Mucosa of descending colon (tissue), 3 donors: ENCODE data around the gene TECRL. TPM values are rescaled to one million over a fixed set of nuclear protein-coding genes. Genes with fewer than 3 reads are reported as not detected.

ENCODE experiments used
- ATAC-seq: fragments of 200-7000 bp; cut with Tn5 transposase; one replicate; pipeline ENCODE4 v1.9.1; 2020; ENCODE audit warnings: mild to moderate bottlenecking, moderate library complexity
- DNase-seq, 3 donors: peaks; one replicate each; pipeline ENCODE4 v3.0.0-alpha.2; 2020
- H3K36me3 ChIP-seq: fragments of 200-600 bp; one replicate; pipeline ENCODE4 v1.8.0; 2021; ENCODE audit warnings: low read depth, mild to moderate bottlenecking
- H3K4me1 ChIP-seq: fragments of 200-600 bp; one replicate; pipeline ENCODE4 v1.8.0; 2021; ENCODE audit warnings: low read depth, mild to moderate bottlenecking
- H3K4me3 ChIP-seq: fragments of 200-600 bp; one replicate; pipeline ENCODE4 v1.8.0; 2021; ENCODE audit warnings: mild to moderate bottlenecking
- H3K9me3 ChIP-seq: fragments of 200-600 bp; one replicate; pipeline ENCODE4 v1.8.0; 2021; ENCODE audit warnings: mild to moderate bottlenecking
- intact Hi-C, 2 donors: fragments of 100-400 bp; cut with DNase I in 1 of 2; cut with micrococcal nuclease in 1 of 2; formaldehyde crosslinking; loops; one replicate each; pipeline versions ENCODE4 v1.11.0 to v1.11.1; 2022; cut with DNase I, micrococcal nuclease
- total RNA-seq, 3 donors: library from RNA; stranded (reverse); fragmentation: NEBNext Ultra II Directional in 2 of 3; extraction: Animal tissue kit (Norgen Biotek cat#: 25700) in 2 of 3; gene quantifications; one replicate each; pipeline versions ENCODE4 v1.2.1 to v1.2.4, GENCODE V29; 2021 to 2023
- TF ChIP-seq, protein P1 (sequence below): fragments of 200-600 bp; IDR thresholded peaks from one replicate; pipeline ENCODE4 v1.8.0; 2022; ENCODE audit warnings: antibody characterized with exemption, mild to moderate bottlenecking
- donor health status: DM: no; HTN: no; CAD: no; lungs with moderate emphysema.
- donor health status: DM: no; HTN: no; CAD: no.
- donor health status: DM: no; HTN: yes; CAD: no.

The TECRL gene
- total RNA-seq, 3 donors from 2014 or later = 0.55 TPM; not detected in 2

DNA sequence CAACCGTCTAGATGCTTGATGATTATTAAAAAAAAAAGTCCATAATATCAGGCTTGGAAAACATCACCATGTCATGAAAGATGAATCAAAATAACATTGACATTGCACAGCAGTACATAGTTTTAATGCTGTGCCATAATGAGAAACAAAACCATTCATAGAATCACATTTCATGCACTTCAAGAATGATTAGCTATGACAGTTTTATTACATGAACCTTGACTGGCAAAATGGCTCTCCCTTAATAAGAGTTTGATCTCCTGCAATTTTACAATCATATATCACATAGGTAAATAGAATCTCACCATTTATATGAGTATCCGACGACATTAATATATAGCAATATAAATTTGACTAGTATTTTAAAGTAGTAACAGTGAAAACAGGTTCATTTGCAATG lies 49.8 kb downstream of the TECRL start:
- TF ChIP-seq, protein P1, sequence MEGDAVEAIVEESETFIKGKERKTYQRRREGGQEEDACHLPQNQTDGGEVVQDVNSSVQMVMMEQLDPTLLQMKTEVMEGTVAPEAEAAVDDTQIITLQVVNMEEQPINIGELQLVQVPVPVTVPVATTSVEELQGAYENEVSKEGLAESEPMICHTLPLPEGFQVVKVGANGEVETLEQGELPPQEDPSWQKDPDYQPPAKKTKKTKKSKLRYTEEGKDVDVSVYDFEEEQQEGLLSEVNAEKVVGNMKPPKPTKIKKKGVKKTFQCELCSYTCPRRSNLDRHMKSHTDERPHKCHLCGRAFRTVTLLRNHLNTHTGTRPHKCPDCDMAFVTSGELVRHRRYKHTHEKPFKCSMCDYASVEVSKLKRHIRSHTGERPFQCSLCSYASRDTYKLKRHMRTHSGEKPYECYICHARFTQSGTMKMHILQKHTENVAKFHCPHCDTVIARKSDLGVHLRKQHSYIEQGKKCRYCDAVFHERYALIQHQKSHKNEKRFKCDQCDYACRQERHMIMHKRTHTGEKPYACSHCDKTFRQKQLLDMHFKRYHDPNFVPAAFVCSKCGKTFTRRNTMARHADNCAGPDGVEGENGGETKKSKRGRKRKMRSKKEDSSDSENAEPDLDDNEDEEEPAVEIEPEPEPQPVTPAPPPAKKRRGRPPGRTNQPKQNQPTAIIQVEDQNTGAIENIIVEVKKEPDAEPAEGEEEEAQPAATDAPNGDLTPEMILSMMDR = no peak
- Histone ChIP-seq H3K4me3 (no peak overlapping the region), H3K36me3 (no peaks in the 10 kb centered on the region), H3K9me3 (peaks cover 3% of the 10 kb centered on the region), H3K4me1 (no peaks in the 10 kb centered on the region)
- intact Hi-C loops = no loop called here
- DNase-seq = no peak
- ATAC-seq = no peak

DNA sequence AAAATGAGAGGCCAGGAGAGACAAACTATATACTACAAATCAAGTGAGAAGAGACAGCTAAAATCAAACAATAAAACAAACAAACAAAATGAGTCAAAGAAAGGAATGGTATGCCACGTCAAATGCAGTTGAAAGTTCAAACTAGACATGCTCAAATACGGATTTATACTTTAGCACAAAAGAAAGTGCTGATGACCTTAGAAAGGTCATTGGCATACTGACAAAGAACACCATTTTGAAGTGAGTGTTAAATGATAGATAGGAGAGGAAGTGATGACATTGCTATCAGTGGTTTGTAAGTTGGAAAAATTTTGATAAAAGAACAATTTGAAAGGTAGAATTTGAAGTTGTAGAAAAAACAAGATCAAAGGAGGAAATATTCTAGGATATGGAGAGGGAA lies 55.3 kb downstream of the TECRL start:
- intact Hi-C loops = no loop called here
- ATAC-seq = no peak
- Histone ChIP-seq H3K36me3 (no peaks in the 10 kb centered on the region), H3K4me3 (no peak overlapping the region), H3K9me3 (peaks cover 3% of the 10 kb centered on the region), H3K4me1 (no peaks in the 10 kb centered on the region)
- TF ChIP-seq, protein P1 = no peak
- DNase-seq = no peak

DNA sequence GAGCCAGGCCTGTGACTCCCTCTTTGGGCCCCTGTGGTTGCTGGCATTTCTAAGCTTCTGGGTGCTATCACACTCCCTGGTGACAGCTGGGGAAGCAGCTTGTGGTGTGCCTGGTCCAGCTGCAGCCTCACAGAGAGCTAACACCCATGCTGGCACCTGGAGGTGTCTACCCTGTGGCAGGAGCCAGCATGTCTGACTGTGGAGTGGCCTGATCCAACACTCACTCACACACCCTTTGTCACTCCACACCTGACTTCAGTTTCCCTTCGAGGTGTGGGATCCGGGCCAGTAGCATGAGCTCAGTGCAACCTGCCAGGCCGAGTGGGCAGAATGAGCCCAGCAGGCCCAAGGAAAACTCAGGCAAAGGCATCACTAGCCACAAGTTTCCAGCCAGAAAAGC lies 67.5 kb downstream of the TECRL start:
- Histone ChIP-seq H3K4me3 (no peak overlapping the region), H3K4me1 (no peaks in the 10 kb centered on the region), H3K9me3 (peaks cover 23% of the 10 kb centered on the region), H3K36me3 (no peaks in the 10 kb centered on the region)
- no peak for ATAC-seq
- TF ChIP-seq, protein P1 = no peak
- no peak for DNase-seq
- intact Hi-C loops = no loop called here

DNA sequence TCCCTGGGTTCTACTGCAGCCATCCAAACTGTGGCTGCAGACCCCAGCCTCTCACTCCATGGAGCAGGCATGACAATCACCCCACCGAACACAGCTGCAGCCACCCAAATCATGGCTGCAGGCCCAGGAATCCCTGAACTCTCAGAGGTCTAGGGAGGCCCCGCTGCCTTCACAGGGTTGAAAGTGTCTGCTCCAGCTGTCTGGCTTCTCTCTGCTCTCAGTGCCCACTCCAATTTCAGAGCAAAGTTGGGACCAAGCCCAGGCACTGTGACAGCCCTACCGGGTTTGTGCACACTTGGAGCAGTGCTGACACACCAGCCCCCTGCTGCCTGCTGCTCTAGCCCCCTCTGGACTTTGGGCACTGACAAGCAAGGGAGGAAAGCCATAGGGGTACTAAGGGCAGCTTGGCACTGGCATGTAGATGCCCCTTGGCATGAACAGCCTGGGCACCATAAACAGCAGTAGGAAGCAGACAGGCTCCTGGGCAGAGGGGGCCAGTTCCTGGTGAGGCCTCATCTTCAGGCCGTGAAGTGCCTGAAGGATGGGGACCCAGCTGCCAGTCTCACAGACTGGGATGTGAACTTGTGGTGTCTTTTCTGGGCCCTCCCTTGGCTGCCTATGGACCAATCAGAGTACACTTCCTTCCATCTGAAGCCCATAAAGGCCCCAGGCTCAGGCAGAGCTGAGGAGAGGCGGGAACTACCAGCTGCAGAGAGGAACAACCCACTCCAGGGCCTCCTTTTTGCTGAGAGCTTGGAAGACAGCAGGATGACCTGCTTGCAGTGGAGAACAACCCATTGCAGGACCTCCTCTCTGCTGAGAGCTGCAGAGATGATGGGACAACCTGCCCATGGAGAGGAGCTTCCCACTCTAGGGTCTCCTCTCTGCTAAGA lies 68.8 kb downstream of the TECRL start:
- intact Hi-C loops = no loop called here
- H3K4me3 ChIP-seq = no peak overlapping the region
- TF ChIP-seq, protein P1 = no peak
- DNase-seq (no peak), ATAC-seq (no peak)
- no peaks in the 10 kb centered on the region for H3K4me1 ChIP-seq
- peaks cover 23% of the 10 kb centered on the region for H3K9me3 ChIP-seq
- no peaks in the 10 kb centered on the region for H3K36me3 ChIP-seq

DNA sequence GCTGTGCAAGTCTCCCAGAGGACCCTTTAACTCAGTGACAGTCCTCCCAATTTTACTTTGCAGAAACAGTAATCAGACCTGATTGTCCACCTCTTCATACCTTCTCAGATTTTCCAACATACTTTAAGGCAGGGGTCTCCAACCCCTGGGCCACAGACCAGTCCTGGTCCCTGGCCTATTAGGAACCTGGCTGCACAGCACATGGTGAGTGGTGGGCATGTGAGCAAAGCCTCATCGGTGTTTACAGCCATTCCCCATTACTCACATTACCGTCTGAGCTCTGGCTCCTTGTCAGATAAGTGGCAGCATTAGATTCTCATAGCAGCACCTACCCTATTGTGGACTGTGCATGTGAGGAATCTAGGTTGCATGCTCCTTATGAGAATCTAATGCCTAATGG lies 74.3 kb downstream of the TECRL start:
- Histone ChIP-seq H3K4me3 (no peak overlapping the region), H3K36me3 (no peaks in the 10 kb centered on the region), H3K4me1 (no peaks in the 10 kb centered on the region), H3K9me3 (peaks cover 23% of the 10 kb centered on the region)
- TF ChIP-seq, protein P1 = no peak
- ATAC-seq = no peak
- no peak for DNase-seq
- intact Hi-C loops = no loop called here
